GM12878 (cell line): ENCODE measurements around the gene ZCRB1. TPM values are rescaled to one million over a fixed set of nuclear protein-coding genes. Genes with fewer than 3 reads are reported as not detected.

Experiments used
- ATAC-seq: fragments of 200-7000 bp; cut with Tn5 transposase; 3 replicates; pipeline ENCODE4 v1.9.1; 2020; ENCODE audit warnings: mild to moderate bottlenecking, moderate library complexity
- BruUV-seq: library from RNA; stranded (reverse); fragments of 400-500 nt; replicated peaks from 2 replicates; lab custom pipeline; 2021; lab: Mats Ljungman, UMichigan
- CTCF ChIA-PET: fragments of 300-600 bp; sonication (Branson Sonifier 250); formaldehyde crosslinking; extraction: SDS; loops from one replicate; lab custom pipeline; 2021; ENCODE audit warnings: inconsistent platforms; lab: Yijun Ruan, JAX
- POLR2A ChIA-PET: fragments of 350-600 bp; formaldehyde crosslinking; extraction: SDS; loops from one replicate; lab custom pipeline; 2021; ENCODE audit warnings: inconsistent platforms; lab: Charles Lee
- RAD21 ChIA-PET: fragments of 300-600 bp; sonication (Branson Sonifier 250); formaldehyde crosslinking; loops from one replicate; lab custom pipeline; 2023; ENCODE audit warnings: antibody characterized with exemption; ENCODE audit not compliant: unreplicated experiment; lab: Charles Lee
- SMC1A ChIA-PET: fragments of 300-600 bp; sonication (Branson Sonifier 250); formaldehyde crosslinking; loops from one replicate; lab custom pipeline; 2023; ENCODE audit not compliant: unreplicated experiment, uncharacterized antibody; lab: Charles Lee
- DNase-seq: peaks from one replicate; pipeline ENCODE4 v3.0.0-alpha.2; 2011; ENCODE audit warnings: low read depth, low spot score
- FAIRE-seq: peaks from 3 replicates; lab custom pipeline; 2011; peaks lifted over from hg19 to GRCh38; lab: Jason Lieb, UNC
- H2AFZ ChIP-seq: 2 replicates; pipeline ENCODE4 v1.6.0; 2011; ENCODE audit warnings: low read depth, low read length, control low read depth; ENCODE audit not compliant: control insufficient read depth
- H3K27ac ChIP-seq: 2 replicates; pipeline ENCODE4 v1.5.1; 2011; ENCODE audit warnings: control low read depth; ENCODE audit not compliant: control insufficient read depth, insufficient read depth
- H3K27me3 ChIP-seq, 2 experiments: replicated peaks in 1 of 2; 2 replicates each; pipeline versions ENCODE4 v1.6.0 to v1.6.1; 2011; ENCODE audit warnings: low read length in 1 of 2; ENCODE audit not compliant: control insufficient read depth in 2 of 2, insufficient read depth in 2 of 2
- H3K36me3 ChIP-seq, 2 experiments: 2 replicates each; pipeline ENCODE4 v1.5.1; 2011; ENCODE audit warnings: low read length in 1 of 2; ENCODE audit not compliant: control insufficient read depth in 2 of 2, insufficient read depth in 2 of 2
- H3K4me1 ChIP-seq: 2 replicates; pipeline ENCODE4 v1.6.1; 2011; ENCODE audit warnings: mild to moderate bottlenecking, low read length, moderate library complexity, mixed read lengths; ENCODE audit not compliant: control insufficient read depth, insufficient read depth
- H3K4me2 ChIP-seq: 2 replicates; pipeline ENCODE4 v1.6.0; 2011; ENCODE audit warnings: control low read depth; ENCODE audit not compliant: control insufficient read depth, insufficient read depth
- H3K4me3 ChIP-seq: fragments of 200-600 bp; sonication (generic); 2 replicates; pipeline ENCODE4 v1.5.1; 2016
- H3K79me2 ChIP-seq: 2 replicates; pipeline ENCODE4 v1.6.0; 2011; ENCODE audit warnings: low read length; ENCODE audit not compliant: control insufficient read depth, insufficient read depth
- H3K9ac ChIP-seq: 2 replicates; pipeline ENCODE4 v1.8.0; 2011; ENCODE audit warnings: low read length, control low read depth, mixed read lengths; ENCODE audit not compliant: control insufficient read depth, insufficient read depth
- H3K9me3 ChIP-seq: replicated peaks from 3 replicates; pipeline ENCODE4 v1.5.1; 2011; ENCODE audit warnings: mild to moderate bottlenecking, low read length; ENCODE audit not compliant: control insufficient read depth, insufficient read depth
- H4K20me1 ChIP-seq: 2 replicates; pipeline ENCODE4 v1.6.0; 2011; ENCODE audit not compliant: control insufficient read depth, insufficient read depth
- ATF7 ChIP-seq: fragments of 450-650 bp; IDR thresholded peaks from 2 replicates; pipeline ENCODE4 v1.6.1; 2016; ENCODE audit warnings: low read depth, mild to moderate bottlenecking
- BMI1 ChIP-seq: fragments of 450-650 bp; IDR thresholded peaks from 2 replicates; pipeline ENCODE4 v1.6.1; 2016; ENCODE audit warnings: mild to moderate bottlenecking, moderate library complexity, borderline replicate concordance
- CHD1 ChIP-seq: IDR thresholded peaks from 2 replicates; pipeline ENCODE4 v1.6.1; 2012; ENCODE audit warnings: low read depth, low read length, improper control_type of control experiment
- CHD4 ChIP-seq: fragments of 200-600 bp; sonication (generic); IDR thresholded peaks from 2 replicates; pipeline ENCODE4 v1.6.1; 2016; ENCODE audit warnings: mild to moderate bottlenecking
- EED ChIP-seq: sonication (generic); IDR thresholded peaks from 2 replicates; pipeline ENCODE4 v1.6.1; 2016; ENCODE audit warnings: antibody characterized with exemption, low read depth
- POLR2AphosphoS5 ChIP-seq: IDR thresholded peaks from 2 replicates; pipeline ENCODE4 v1.6.1; 2011; ENCODE audit warnings: mild to moderate bottlenecking, low read length, inconsistent platforms
- RUNX3 ChIP-seq: IDR thresholded peaks from 2 replicates; pipeline ENCODE4 v1.6.1; 2012; ENCODE audit warnings: low read length, inconsistent platforms
- WGBS: methylation state at CpG from one replicate; pipeline ENCODE4 v1.1.6; 2016; ENCODE audit warnings: low lambda C conversion rate; ENCODE audit not compliant: insufficient replicate concordance, insufficient coverage; ENCODE audit errors: missing lambda C conversion rate; 5-methylcytosine and 5-hydroxymethylcytosine counted together
- in situ Hi-C: fragments of 300-500 bp; cut with MboI; formaldehyde crosslinking; loops from 9 replicates; pipeline ENCODE4 v1.14.3; 2018; ENCODE audit warnings: mixed read lengths
- intact Hi-C: fragments of 100-400 bp; cut with micrococcal nuclease; formaldehyde crosslinking; loops from one replicate; pipeline ENCODE4 v1.14.2; 2022; ENCODE audit not compliant: unreplicated experiment
- polyA plus RNA-seq, 11 experiments: library from polyadenylated mRNA; depleted of rRNA in 4 of 11; unstranded in 6 of 11; stranded (reverse) in 5 of 11; fragments of >200 nt; fragmentation: Nextera tagmentation in 4 of 11; fragmentation: Illumina TruSeq in 1 of 11; extraction: Ambion mirVana in 4 of 11; extraction: Trizol in 1 of 11; gene quantifications; 1 replicate in 1 of 11; 2 replicates in 10 of 11; pipeline versions ENCODE4 v1.2.1 to v1.2.3, GENCODE V29; 2011 to 2016; ENCODE audit warnings: inconsistent platforms in 2 of 11, missing spikeins in 2 of 11, low read depth in 1 of 11
- total RNA-seq, 4 experiments: library from RNA; depleted of rRNA in 3 of 4; stranded (reverse); fragments of >200 nt in 3 of 4; fragmentation: Illumina TruSeq in 1 of 4; extraction: Trizol in 1 of 4; gene quantifications; 2 replicates each; pipeline versions ENCODE4 v1.2.1 to v1.2.3, GENCODE V29; 2013 to 2021
- TF ChIP-seq, protein P1 (sequence below): fragments of 150-350 bp; IDR thresholded peaks from 2 replicates; pipeline ENCODE4 v1.6.1; 2014; ENCODE audit warnings: mild to moderate bottlenecking, low read depth, low read length
- TF ChIP-seq, protein P2 (sequence below): fragments of 150-350 bp; IDR thresholded peaks from 2 replicates; pipeline ENCODE4 v1.6.1; 2016; ENCODE audit warnings: low read depth, low read length

The ZCRB1 gene
- total and polyA plus RNA-seq, 10 of the 15 experiments (the other 5 are each of a cell fraction or from before 2014, with no cell fraction given) = 43.3 to 178 (median 88.6) TPM

- POLR2A ChIA-PET = no interaction called here
- DNase-seq (no peak), ATAC-seq (peak; percentile 84), FAIRE-seq (no peak)
- Histone ChIP-seq H3K36me3 (peaks cover 1 to 4% of the 10 kb centered on the region in 2 experiments; a peak in 1 of 4 replicates), H3K4me1 (no peaks in the 10 kb centered on the region), H3K9me3 (no peaks in the 10 kb centered on the region; the same call in 2 of the 3 replicates), H4K20me1 (no peaks in the 10 kb centered on the region), H2AFZ (no peak overlapping the region), H3K27me3 (no peaks in the 10 kb centered on the region), H3K4me3 (no peak overlapping the region), H3K9ac (no peak overlapping the region), H3K4me2 (no peak overlapping the region), H3K79me2 (peaks cover 35% of the 10 kb centered on the region), H3K27ac (no peak overlapping the region)
- TF ChIP-seq CHD4 (no peak), CHD1 (no peak), RUNX3 (peak; percentile 42; the same call in 1 of the 2 replicates)
- intact Hi-C loops (no loop called here), in situ Hi-C loops (no loop called here)
- SMC1A ChIA-PET = interaction anchor here (1.2 to 1.5 kb wide), 3 partner anchors 13 to 26 kb away, joined by 3 to 6 read pairs (median 5); no protein-coding TSS in a partner anchor
- BruUV-seq = TSS peak; percentile 13
- RAD21 ChIA-PET = interaction anchor here (0.8 to 1.9 kb wide), 4 partner anchors 13 to 1072 kb away, joined by 3 to 7 read pairs (median 4); no protein-coding TSS in a partner anchor
- WGBS = 100% methylated on average over 1 of the region's 1 CpG
- CTCF ChIA-PET = interaction anchor here (0.6 to 3.0 kb wide), 5 partner anchors 13 to 82 kb away, joined by 3 to 17 read pairs (median 8); no protein-coding TSS in a partner anchor
Observed at GRCh38 chr12:42346403-42347002, 20.6 kb upstream of the ZCRB1 start.

DNA sequence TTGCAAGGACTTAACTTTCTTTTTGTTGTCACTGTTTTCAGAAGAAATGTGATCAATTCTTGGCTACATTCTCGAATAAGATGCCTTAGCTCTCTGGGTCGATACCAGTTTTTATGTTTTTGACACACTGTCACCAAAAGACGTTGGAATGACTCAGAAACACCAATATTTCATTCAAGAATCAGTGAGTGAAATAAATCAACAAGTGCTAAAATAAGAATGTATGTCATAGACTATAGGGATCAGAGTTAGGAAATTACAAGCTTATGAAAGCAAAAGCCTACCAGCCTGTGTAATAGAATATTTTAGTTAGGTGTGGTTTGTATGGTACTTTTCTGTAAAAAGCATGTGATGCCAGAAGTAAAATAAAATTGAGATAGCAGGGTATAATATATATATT lies 17.8 kb upstream of the ZCRB1 start:
- Histone ChIP-seq H3K9ac (no peak overlapping the region), H3K4me1 (no peaks in the 10 kb centered on the region), H4K20me1 (no peaks in the 10 kb centered on the region), H3K9me3 (no peaks in the 10 kb centered on the region; the same call in 2 of the 3 replicates), H3K79me2 (peaks cover 40% of the 10 kb centered on the region), H3K4me3 (no peak overlapping the region), H3K27me3 (no peaks in the 10 kb centered on the region), H2AFZ (no peak overlapping the region), H3K4me2 (no peak overlapping the region), H3K27ac (no peak overlapping the region), H3K36me3 (peaks cover 1 to 4% of the 10 kb centered on the region in 2 experiments; a peak in 2 of 4 replicates)
- in situ Hi-C loops = no loop called here
- WGBS = 37% methylated on average over 3 of the region's 3 CpGs
- ATAC-seq = peak; percentile 19; the same call in 2 of the 3 replicates
- DNase-seq = no peak
- no peak for FAIRE-seq
- POLR2A ChIA-PET = no interaction called here
- BruUV-seq = TSS peak; percentile 12
- SMC1A ChIA-PET = interaction anchor here (1.2 kb wide), 1 partner anchor 10 kb away, joined by 4 read pairs; no protein-coding TSS in a partner anchor
- intact Hi-C loops = no loop called here
- CTCF ChIA-PET = no interaction called here
- RAD21 ChIA-PET = no interaction called here
- TF ChIP-seq POLR2AphosphoS5 = no peak
- no peak for TF ChIP-seq ATF7
- no peak for TF ChIP-seq BMI1
- TF ChIP-seq EED = no peak
- TF ChIP-seq, protein P1, sequence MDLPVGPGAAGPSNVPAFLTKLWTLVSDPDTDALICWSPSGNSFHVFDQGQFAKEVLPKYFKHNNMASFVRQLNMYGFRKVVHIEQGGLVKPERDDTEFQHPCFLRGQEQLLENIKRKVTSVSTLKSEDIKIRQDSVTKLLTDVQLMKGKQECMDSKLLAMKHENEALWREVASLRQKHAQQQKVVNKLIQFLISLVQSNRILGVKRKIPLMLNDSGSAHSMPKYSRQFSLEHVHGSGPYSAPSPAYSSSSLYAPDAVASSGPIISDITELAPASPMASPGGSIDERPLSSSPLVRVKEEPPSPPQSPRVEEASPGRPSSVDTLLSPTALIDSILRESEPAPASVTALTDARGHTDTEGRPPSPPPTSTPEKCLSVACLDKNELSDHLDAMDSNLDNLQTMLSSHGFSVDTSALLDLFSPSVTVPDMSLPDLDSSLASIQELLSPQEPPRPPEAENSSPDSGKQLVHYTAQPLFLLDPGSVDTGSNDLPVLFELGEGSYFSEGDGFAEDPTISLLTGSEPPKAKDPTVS = no peak
- TF ChIP-seq, protein P2, sequence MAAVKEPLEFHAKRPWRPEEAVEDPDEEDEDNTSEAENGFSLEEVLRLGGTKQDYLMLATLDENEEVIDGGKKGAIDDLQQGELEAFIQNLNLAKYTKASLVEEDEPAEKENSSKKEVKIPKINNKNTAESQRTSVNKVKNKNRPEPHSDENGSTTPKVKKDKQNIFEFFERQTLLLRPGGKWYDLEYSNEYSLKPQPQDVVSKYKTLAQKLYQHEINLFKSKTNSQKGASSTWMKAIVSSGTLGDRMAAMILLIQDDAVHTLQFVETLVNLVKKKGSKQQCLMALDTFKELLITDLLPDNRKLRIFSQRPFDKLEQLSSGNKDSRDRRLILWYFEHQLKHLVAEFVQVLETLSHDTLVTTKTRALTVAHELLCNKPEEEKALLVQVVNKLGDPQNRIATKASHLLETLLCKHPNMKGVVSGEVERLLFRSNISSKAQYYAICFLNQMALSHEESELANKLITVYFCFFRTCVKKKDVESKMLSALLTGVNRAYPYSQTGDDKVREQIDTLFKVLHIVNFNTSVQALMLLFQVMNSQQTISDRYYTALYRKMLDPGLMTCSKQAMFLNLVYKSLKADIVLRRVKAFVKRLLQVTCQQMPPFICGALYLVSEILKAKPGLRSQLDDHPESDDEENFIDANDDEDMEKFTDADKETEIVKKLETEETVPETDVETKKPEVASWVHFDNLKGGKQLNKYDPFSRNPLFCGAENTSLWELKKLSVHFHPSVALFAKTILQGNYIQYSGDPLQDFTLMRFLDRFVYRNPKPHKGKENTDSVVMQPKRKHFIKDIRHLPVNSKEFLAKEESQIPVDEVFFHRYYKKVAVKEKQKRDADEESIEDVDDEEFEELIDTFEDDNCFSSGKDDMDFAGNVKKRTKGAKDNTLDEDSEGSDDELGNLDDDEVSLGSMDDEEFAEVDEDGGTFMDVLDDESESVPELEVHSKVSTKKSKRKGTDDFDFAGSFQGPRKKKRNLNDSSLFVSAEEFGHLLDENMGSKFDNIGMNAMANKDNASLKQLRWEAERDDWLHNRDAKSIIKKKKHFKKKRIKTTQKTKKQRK = no peak
